Activated naive CD4-positive, alpha-beta T cell treated with anti-CD3 and anti-CD28 coated beads, Interleukin-2, amount 10 ng/mL, durations not matched to agents 7 days and 5 days (primary cell): ENCODE results near the gene FAM219B.

Source experiments
- CTCF ChIA-PET: fragments of 350-600 bp; sonication (Branson Sonifier 250); formaldehyde crosslinking; loops from one replicate; lab custom pipeline; 2021; ENCODE audit warnings: antibody characterized with exemption; lab: Charles Lee
- DNase-seq: peaks from one replicate; pipeline ENCODE4 v3.0.0-alpha.2; 2020
- H3K27ac Mint-ChIP-seq: one replicate; pipeline ENCODE4 v1.8.0; 2021; ENCODE audit warnings: mild to moderate bottlenecking, moderate library complexity, mixed read lengths
- H3K27me3 Mint-ChIP-seq: one replicate; pipeline ENCODE4 v1.8.0; 2021; ENCODE audit warnings: mild to moderate bottlenecking, mixed read lengths
- H3K36me3 Mint-ChIP-seq: one replicate; pipeline ENCODE4 v1.8.0; 2021; ENCODE audit warnings: mixed read lengths
- H3K4me1 Mint-ChIP-seq: one replicate; pipeline ENCODE4 v1.8.0; 2021; ENCODE audit warnings: mixed read lengths
- H3K4me3 Mint-ChIP-seq: one replicate; pipeline ENCODE4 v1.8.0; 2021; ENCODE audit warnings: mild to moderate bottlenecking, moderate library complexity, mixed read lengths
- H3K9me3 Mint-ChIP-seq: one replicate; pipeline ENCODE4 v1.8.0; 2021; ENCODE audit warnings: mixed read lengths

Gene FAM219B

DNA sequence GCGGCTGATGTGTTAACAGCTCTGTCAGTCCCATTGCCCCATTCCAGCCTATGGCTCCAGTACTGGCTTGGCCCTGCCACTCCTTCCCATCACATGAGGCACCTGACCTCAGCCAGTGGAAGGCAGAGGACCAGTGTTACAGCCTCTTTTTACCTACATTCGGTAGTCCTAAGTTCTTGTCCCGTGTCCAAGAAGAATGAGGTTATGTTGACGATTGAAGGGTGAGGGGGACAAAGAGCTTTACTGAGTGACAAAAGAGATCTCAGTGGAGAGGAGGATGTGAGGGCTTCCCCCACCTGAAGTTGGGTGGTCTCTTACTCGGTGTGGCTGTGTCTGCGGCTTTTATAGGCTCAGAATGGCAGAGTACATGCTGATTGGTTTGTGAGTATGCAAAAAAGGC is 24.1 kb downstream of the FAM219B start:
- no peak overlapping the region for H3K4me3 Mint-ChIP-seq
- no peaks in the 10 kb centered on the region for H3K36me3 Mint-ChIP-seq
- CTCF ChIA-PET: interaction anchor here (1.0 to 2.2 kb wide), 4 partner anchors 9 to 40 kb away, joined by 3 to 10 read pairs (median 3); partner anchors contain the start of gene ULK3
- no peak overlapping the region for H3K27ac Mint-ChIP-seq
- H3K4me1 Mint-ChIP-seq: peaks cover 20% of the 10 kb centered on the region
- peaks cover 5% of the 10 kb centered on the region for H3K9me3 Mint-ChIP-seq
- H3K27me3 Mint-ChIP-seq: peaks cover 4% of the 10 kb centered on the region
- no peak for DNase-seq

DNA sequence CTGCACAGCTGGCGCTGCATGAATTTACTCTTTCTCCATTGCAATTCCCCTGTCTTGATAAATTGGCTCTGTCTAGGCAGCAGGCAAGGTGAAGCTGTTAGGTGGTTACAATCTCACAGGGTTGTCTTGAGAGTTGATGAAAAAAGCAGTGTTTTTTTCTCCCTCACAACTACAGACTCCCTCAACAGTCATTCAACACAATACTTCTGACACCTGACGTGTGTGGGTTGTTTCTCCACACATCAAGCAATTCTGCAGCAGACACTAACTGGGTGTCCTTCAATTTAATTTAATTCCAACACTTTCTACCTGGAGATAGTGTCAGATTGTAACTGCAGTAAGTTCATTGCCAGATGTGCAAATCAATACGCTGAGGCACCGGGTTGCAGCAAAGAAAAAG is 28.4 kb downstream of the FAM219B start:
- CTCF ChIA-PET: no interaction called here
- H3K4me1 Mint-ChIP-seq: peaks cover 11% of the 10 kb centered on the region
- peaks cover 15% of the 10 kb centered on the region for H3K27me3 Mint-ChIP-seq
- peaks cover 5% of the 10 kb centered on the region for H3K9me3 Mint-ChIP-seq
- H3K4me3 Mint-ChIP-seq: no peak overlapping the region
- no peak overlapping the region for H3K27ac Mint-ChIP-seq
- no peak for DNase-seq
- no peaks in the 10 kb centered on the region for H3K36me3 Mint-ChIP-seq

DNA sequence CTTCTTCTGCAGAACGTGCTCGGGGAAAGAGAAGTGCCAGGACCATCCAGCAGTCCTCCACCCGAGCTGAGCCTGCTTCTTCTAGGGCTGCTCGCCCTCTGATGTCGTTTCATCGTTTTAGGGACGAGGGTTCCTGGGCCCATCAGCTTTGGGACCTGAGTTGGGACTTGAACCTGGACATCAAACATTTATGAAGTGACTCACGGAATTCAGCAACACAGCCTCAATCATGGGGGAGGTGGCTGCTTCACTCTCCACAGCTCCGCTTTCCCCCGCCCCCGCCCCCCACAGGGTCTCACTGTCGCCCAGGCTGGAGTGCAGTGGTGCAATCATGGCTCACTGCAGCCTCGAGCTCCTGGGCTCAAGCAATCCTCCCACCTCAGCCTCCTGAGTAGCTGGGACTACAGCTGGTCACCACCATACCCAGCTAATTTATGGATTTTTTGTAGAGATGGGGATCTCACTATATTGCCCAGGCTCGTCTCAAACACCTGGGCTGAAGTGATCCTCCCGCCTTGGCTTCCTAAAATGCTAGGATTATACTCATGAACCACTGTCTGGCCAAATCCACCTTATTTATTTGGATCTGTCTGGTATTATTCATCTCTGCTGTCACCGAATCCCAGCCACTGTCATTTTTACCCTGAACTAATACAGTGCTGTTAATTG is 32.8 kb downstream of the FAM219B start:
- Mint-ChIP-seq H3K4me1 (peaks cover 47% of the 10 kb centered on the region), H3K27me3 (peaks cover 10% of the 10 kb centered on the region), H3K9me3 (no peaks in the 10 kb centered on the region), H3K36me3 (peaks cover 25% of the 10 kb centered on the region), H3K27ac (peak overlapping the region; percentile 94), H3K4me3 (peak overlapping the region; percentile 91)
- DNase-seq: peak; percentile 42
- CTCF ChIA-PET: interaction anchor here (0.7 to 1.2 kb wide), 5 partner anchors 9 to 36 kb away, joined by 3 to 5 read pairs (median 3); no protein-coding TSS in a partner anchor

DNA sequence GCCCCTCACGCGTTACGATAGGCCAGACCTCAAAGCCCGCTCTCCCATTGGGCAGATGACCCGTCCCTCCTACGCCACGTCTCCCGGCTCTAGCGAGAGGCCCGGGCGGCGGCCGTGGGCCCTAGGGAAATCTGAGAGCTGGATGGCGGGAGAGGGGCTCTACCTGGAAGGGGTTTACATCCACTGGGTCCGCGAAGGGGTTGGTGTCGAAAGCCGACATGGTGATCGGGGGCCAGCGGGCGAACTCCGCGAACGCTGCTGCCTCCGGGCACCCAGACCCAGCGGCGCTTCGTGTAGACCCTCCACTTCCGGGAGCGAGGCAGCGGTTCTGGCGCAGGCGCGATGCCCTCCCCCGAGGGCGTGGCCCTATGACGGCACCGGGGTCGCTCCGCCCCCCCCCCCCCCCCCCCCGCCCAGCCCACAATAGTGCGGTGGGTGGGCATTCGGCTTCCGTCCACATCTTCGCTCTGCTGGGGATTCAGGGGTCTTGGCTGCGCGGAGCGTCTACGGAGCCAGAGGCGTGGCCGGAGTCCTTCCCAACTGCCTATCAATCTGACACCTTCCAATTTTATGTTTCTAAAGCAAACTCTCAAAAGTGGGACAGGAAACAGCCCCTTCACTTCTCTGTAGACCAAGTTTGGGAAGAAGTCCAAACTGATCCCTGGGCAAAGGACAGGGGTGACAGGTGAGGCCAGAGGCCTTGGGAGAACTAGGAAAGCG is 33.5 kb downstream of the FAM219B start, which contains the start of gene SCAMP2:
TSS of gene SCAMP2 (minus strand) at position 330 of the 720 bp plus-strand sequence. CDS start at position 220, 110 bp downstream.
- CTCF ChIA-PET: interaction anchor here (0.7 to 1.2 kb wide), 5 partner anchors 10 to 36 kb away, joined by 3 to 5 read pairs (median 3); no protein-coding TSS in a partner anchor
- peaks cover 29% of the 10 kb centered on the region for H3K36me3 Mint-ChIP-seq
- H3K27me3 Mint-ChIP-seq: peaks cover 10% of the 10 kb centered on the region
- H3K9me3 Mint-ChIP-seq: peaks cover under 1% of the 10 kb centered on the region
- H3K4me3 Mint-ChIP-seq: peak within 1 kb of the TSS; percentile 91
- peaks cover 54% of the 10 kb centered on the region for H3K4me1 Mint-ChIP-seq
- H3K27ac Mint-ChIP-seq: peak within 1 kb of the TSS; percentile 94
- DNase-seq: peak; percentile 95

DNA sequence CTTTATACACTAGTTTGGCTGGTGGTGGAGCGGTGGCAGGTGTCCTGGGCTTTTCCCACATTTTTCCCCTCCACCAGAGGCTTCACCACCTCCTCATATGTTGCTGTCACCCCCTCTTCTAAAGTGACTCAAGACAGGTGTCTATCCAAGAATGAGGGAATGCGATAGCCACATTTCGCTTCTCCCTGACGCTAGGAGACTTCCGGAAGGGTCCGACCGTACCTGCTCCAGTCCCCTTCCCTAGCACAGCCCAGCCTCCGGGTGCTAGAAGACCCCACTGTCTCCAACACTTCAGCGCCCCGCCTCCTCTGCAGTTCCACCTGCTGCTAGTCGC is 34.0 kb downstream of the FAM219B start:
- CTCF ChIA-PET: no interaction called here
- H3K27ac Mint-ChIP-seq: peak overlapping the region; percentile 87

DNA sequence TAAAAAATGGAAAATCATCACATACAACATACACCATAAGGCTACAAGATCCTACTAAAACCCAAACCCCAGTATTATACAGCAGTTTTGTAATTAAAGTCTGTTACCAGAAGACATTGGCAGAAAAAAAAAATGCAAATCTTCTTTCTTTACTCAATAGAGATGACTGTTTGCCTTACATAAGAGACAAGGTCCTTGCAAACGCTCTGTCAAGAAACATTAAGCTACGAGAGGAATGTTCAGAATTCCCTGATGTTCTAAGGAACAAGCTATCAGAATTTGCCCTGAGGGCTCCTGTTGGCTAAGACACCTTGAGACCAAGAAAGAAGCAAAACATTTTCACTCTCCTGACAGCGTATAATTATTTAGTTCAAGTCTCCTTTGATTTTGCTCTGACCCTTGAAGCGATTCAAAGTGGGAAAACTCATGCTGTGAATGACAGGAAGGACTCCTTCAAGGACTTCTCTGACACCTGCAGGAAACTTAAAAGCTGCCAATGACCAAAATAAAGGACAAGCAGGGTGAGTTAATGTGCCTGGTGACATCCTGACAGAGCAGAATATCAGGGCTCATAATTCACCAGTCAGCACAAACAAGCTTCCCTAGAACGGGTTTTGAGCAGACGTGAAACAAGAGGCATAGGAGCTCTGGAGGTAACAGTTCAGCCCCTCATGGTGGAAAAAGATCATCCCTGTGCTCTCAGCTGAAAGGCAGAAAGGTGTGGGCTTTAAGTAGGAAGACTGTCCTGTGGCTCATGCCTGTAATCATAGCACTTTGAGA is 36.0 kb downstream of the FAM219B start:
- Mint-ChIP-seq H3K36me3 (peaks cover 47% of the 10 kb centered on the region), H3K9me3 (peaks cover 6% of the 10 kb centered on the region), H3K27ac (peak overlapping the region; percentile 93), H3K27me3 (no peaks in the 10 kb centered on the region), H3K4me1 (peaks cover 77% of the 10 kb centered on the region), H3K4me3 (peak overlapping the region; percentile 91)
- DNase-seq: no peak
- CTCF ChIA-PET: interaction anchor here (0.6 to 2.9 kb wide), 10 partner anchors 12 to 88 kb away, joined by 3 to 29 read pairs (median 5); no protein-coding TSS in a partner anchor

More for the DNA sequence above, 34.0 kb downstream of the FAM219B start:
- DNase-seq: no peak
- peak overlapping the region; percentile 91 for H3K4me3 Mint-ChIP-seq
- H3K27me3 Mint-ChIP-seq: peaks cover 10% of the 10 kb centered on the region
- H3K9me3 Mint-ChIP-seq: peaks cover 6% of the 10 kb centered on the region
- H3K36me3 Mint-ChIP-seq: peaks cover 34% of the 10 kb centered on the region
- H3K4me1 Mint-ChIP-seq: peaks cover 59% of the 10 kb centered on the region

DNA sequence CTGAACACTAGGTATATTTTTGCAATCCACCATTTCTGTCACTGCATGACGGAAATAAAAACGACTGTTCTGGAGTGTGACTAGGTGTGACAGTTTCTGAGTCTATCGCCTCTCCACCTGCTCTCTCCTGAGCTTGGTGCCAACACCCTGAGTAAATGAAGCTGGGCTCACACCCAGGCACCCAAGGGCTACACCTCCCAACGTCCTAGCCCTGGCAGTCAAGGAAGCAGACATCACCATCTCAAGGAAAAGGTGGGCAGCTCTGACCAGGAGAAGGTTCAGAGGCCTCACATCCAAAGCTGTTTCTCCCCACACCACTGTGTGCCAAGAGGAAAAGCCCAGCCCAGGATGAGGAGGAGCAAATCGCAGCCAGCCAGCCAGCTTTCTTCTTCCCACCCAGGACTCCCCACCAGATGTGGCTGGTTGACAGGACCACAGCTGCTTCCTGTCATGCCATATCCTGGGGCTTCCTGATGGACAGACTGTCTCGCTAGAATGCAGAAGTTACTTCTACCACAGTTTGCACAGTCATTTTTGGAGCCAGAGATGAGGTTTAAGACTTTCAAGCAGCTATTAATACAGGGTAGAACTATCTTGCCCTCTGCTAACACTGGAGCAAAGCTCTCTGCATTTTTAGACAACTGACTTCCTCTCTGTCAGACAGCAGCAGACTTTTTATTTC is 36.8 kb downstream of the FAM219B start:
- Mint-ChIP-seq H3K9me3 (peaks cover 6% of the 10 kb centered on the region), H3K36me3 (peaks cover 51% of the 10 kb centered on the region)
- DNase-seq: peak; percentile 66

DNA sequence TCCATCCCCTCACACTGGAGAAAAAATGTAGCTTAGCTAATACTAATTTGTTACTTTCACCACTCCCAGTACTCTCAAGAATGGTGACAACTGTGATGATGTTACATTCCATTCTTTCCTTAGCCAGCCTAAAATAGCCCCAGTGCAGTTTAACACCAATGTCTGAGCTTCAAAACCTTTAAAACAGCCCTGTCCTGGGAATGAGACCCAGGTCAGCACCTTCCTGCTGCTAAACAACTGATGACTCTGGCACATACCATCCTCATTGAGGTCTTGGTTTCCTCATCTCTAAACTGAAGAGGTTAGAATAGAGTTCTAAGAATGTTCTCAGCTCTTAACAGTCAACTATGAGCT is 37.3 kb downstream of the FAM219B start:
- Mint-ChIP-seq H3K27ac (peak overlapping the region; percentile 93), H3K27me3 (no peaks in the 10 kb centered on the region), H3K36me3 (peaks cover 53% of the 10 kb centered on the region), H3K4me3 (peak overlapping the region; percentile 91), H3K4me1 (peaks cover 87% of the 10 kb centered on the region), H3K9me3 (peaks cover 6% of the 10 kb centered on the region)
- no peak for DNase-seq
- CTCF ChIA-PET: interaction anchor here (0.7 to 2.9 kb wide), 9 partner anchors 11 to 86 kb away, joined by 3 to 29 read pairs (median 4); no protein-coding TSS in a partner anchor

More for the DNA sequence above, 36.8 kb downstream of the FAM219B start:
- CTCF ChIA-PET: interaction anchor here (1.0 to 2.9 kb wide), 10 partner anchors 11 to 87 kb away, joined by 3 to 29 read pairs (median 4); no protein-coding TSS in a partner anchor
- Mint-ChIP-seq H3K27ac (peak overlapping the region; percentile 93), H3K4me3 (peak overlapping the region; percentile 91), H3K4me1 (peaks cover 83% of the 10 kb centered on the region), H3K27me3 (no peaks in the 10 kb centered on the region)

DNA sequence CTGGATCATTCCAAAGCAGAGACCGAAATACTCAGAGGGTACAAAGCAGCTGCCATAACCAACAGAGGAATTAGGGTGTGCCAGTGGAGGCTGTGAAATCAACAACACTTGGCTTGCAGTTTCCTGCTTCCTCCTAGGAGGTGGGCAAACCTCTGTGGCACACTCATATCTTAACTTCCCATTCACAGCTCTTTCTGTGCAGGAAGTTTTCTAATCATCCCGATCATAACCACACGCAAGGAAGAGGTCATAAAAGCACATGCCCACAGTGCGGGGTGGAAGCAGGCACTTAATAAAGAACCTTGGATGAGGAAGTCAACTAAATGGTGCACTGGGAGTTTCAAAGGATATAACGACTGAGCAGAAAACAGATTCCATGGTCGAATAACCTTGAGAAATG is 38.6 kb downstream of the FAM219B start:
- Mint-ChIP-seq H3K27ac (peak overlapping the region; percentile 89), H3K4me3 (peak overlapping the region; percentile 23), H3K27me3 (no peaks in the 10 kb centered on the region), H3K36me3 (peaks cover 59% of the 10 kb centered on the region), H3K9me3 (peaks cover 6% of the 10 kb centered on the region), H3K4me1 (peaks cover 85% of the 10 kb centered on the region)
- CTCF ChIA-PET: no interaction called here
- DNase-seq: no peak

DNA sequence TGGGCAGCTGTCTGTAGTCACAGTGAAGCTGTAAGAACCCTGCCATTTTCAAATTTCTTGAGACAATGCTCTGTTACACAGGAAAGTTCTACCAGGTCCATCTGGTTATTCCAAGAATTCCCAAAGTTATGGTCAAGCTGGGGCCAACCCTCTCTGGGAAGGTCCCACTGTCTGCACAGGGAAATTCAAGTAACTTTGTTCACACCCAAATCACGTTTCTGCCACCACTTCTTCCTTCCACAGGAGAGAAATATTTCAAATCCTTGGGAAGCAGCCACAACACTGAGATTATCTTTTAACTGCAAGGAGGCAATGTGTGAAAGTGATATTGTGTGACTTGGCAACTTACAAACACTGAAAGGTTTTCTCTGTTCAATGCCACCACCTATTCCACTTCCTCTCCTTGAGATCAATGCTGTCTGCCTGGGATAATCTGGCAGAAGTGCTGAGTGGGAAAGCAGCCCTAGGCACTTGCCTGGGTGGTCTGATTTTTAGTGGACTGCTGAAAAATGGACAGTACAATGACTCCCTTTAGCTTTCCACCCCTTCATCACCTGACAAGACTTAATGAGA is 39.1 kb downstream of the FAM219B start:
- no peaks in the 10 kb centered on the region for H3K27me3 Mint-ChIP-seq
- H3K27ac Mint-ChIP-seq: peak overlapping the region; percentile 89
- CTCF ChIA-PET: no interaction called here
- H3K9me3 Mint-ChIP-seq: peaks cover 6% of the 10 kb centered on the region
- H3K36me3 Mint-ChIP-seq: peaks cover 55% of the 10 kb centered on the region
- DNase-seq: no peak
- peak overlapping the region; percentile 23 for H3K4me3 Mint-ChIP-seq
- H3K4me1 Mint-ChIP-seq: peaks cover 81% of the 10 kb centered on the region

DNA sequence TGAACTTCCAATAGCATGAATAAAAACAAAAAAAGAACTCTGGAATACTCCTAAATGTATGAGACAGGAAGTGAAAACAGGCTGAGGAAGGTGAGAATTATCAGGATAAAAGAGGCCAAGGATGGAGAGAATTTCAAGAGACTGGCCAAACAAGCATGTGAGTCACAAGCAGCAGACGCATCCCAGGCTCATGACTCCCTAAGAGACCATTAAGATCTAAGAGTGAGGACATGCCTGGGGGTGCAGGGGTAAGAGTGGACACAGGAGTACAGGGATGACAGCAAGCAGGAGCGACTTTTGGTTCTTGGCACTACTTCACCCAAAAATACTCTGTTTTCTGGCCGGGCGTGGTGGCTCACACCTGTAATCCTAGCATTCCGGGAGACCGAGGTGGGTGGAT is 40.6 kb downstream of the FAM219B start:
- H3K4me1 Mint-ChIP-seq: peaks cover 73% of the 10 kb centered on the region
- no peak overlapping the region for H3K4me3 Mint-ChIP-seq
- CTCF ChIA-PET: interaction anchor here (1.1 kb wide), 1 partner anchor 35 kb away, joined by 4 read pairs; no protein-coding TSS in a partner anchor
- H3K9me3 Mint-ChIP-seq: peaks cover 6% of the 10 kb centered on the region
- DNase-seq: no peak
- peaks cover 51% of the 10 kb centered on the region for H3K36me3 Mint-ChIP-seq
- no peaks in the 10 kb centered on the region for H3K27me3 Mint-ChIP-seq
- no peak overlapping the region for H3K27ac Mint-ChIP-seq

DNA sequence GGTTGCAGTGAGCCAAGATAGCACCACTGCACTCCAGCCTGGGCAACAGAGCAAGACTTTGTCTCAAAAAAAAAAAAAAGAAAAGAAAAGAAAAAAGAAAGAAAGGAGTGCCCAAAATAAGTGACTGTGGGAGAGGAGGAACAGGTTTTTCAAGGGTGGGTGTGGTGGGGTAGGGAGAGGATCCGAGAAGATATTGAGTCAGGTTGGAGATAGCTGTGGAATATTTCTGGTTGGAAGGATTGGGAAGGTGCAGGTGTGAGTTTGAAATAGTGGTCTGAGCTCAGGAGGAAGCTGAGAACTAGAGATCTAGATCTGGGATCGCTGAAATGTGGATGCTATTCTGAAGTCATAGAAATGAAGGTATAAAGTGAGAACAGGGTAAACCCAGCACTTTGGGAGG is 41.3 kb downstream of the FAM219B start:
- CTCF ChIA-PET: interaction anchor here (1.1 kb wide), 1 partner anchor 36 kb away, joined by 4 read pairs; no protein-coding TSS in a partner anchor
- H3K4me3 Mint-ChIP-seq: no peak overlapping the region
- no peaks in the 10 kb centered on the region for H3K27me3 Mint-ChIP-seq
- peak overlapping the region; percentile 76 for H3K27ac Mint-ChIP-seq
- peaks cover 66% of the 10 kb centered on the region for H3K4me1 Mint-ChIP-seq
- no peak for DNase-seq
- H3K36me3 Mint-ChIP-seq: peaks cover 45% of the 10 kb centered on the region
- peaks cover 6% of the 10 kb centered on the region for H3K9me3 Mint-ChIP-seq

DNA sequence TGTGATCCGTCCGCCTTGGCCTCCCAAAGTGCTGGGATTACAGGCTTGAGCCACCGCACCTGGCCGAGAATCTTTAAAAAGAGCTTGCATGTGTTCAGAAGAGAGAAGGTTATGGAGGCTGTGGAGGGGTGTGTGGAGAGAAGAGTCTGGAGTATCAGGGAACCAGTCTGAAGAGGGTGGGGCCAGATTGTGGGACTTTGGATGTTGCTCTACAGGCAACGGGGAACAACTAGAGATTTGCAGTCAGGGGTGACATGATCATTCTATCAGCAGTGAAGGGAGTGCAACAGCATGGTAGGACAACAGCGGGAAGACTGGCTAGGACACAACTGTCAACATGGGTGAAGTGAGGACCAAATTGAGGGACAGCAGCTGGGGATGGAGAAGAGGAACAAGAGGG is 42.4 kb downstream of the FAM219B start:
- Mint-ChIP-seq H3K27me3 (no peaks in the 10 kb centered on the region), H3K4me3 (no peak overlapping the region), H3K36me3 (peaks cover 35% of the 10 kb centered on the region), H3K27ac (peak overlapping the region; percentile 30), H3K9me3 (peaks cover 6% of the 10 kb centered on the region), H3K4me1 (peaks cover 61% of the 10 kb centered on the region)
- CTCF ChIA-PET: interaction anchor here (2.0 kb wide), 1 partner anchor 37 kb away, joined by 8 read pairs; no protein-coding TSS in a partner anchor
- no peak for DNase-seq
